K562 (cell line): Measurements from ENCODE around the gene BTBD18. TPM values are rescaled to one million over a fixed set of nuclear protein-coding genes. Genes with fewer than 3 reads are reported as not detected.

Experiments used
- ATAC-seq: fragments of 200-7000 bp; cut with Tn5 transposase; 3 replicates; pipeline ENCODE4 v1.9.1; 2020; ENCODE audit warnings: moderate library complexity
- BruUV-seq: library from RNA; stranded (reverse); fragments of 400-500 nt; replicated peaks from 2 replicates; lab custom pipeline; 2021; lab: Mats Ljungman, UMichigan
- CTCF ChIA-PET: fragments of 300-600 bp; formaldehyde crosslinking; extraction: SDS; loops from one replicate; lab custom pipeline; 2021; ENCODE audit warnings: low intra/inter-chr PET ratio; lab: Yijun Ruan, JAX
- POLR2A ChIA-PET: fragments of 300-600, 350-650 bp; sonication (Branson Sonifier 250); formaldehyde crosslinking; extraction: SDS; loops from one replicate; lab custom pipeline; 2021; ENCODE audit warnings: antibody characterized with exemption, inconsistent platforms; lab: Yijun Ruan, JAX
- DNase-seq, 4 experiments: peaks; one replicate each; pipeline versions ENCODE4 v3.0.0 to v3.0.0-alpha.2; 2011 to 2018; ENCODE audit warnings: low spot score in 3 of 4, mixed read lengths in 3 of 4; ENCODE audit errors: extremely low read depth in 1 of 4
- FAIRE-seq: peaks from 2 replicates; lab custom pipeline; 2011; peaks lifted over from hg19 to GRCh38; lab: Jason Lieb, UNC
- H2AFZ ChIP-seq: 2 replicates; pipeline ENCODE4 v1.6.0; 2011; ENCODE audit warnings: low read depth, low read length, control low read depth, inconsistent platforms
- H3K27ac ChIP-seq: fragments of 200-600 bp; 3 replicates; pipeline ENCODE4 v1.8.0; 2011; ENCODE audit warnings: low read depth, mild to moderate bottlenecking, control low read depth, inconsistent platforms, low read length, moderate library complexity, mixed read lengths; ENCODE audit errors: extremely low read depth
- H3K27me3 ChIP-seq, 2 experiments: fragments of 300-600 bp in 1 of 2; 2 replicates in 1 of 2; 3 replicates in 1 of 2; pipeline versions ENCODE4 v1.6.0 to v1.8.0; 2011; ENCODE audit warnings: inconsistent platforms in 2 of 2, low read length in 2 of 2, mild to moderate bottlenecking in 1 of 2, mixed read lengths in 1 of 2, moderate library complexity in 1 of 2; ENCODE audit not compliant: control insufficient read depth in 2 of 2, insufficient read depth in 2 of 2
- H3K36me3 ChIP-seq: fragments of 300-600 bp; 3 replicates; pipeline ENCODE4 v1.8.0; 2011; ENCODE audit warnings: mild to moderate bottlenecking, low read length, inconsistent platforms; ENCODE audit not compliant: control insufficient read depth, insufficient read depth
- H3K4me1 ChIP-seq, 2 experiments: fragments of 200-600 bp in 1 of 2; replicated peaks in 1 of 2; 2 replicates in 1 of 2; 3 replicates in 1 of 2; pipeline versions ENCODE4 v1.5.1 to v1.8.0; 2011; ENCODE audit warnings: inconsistent platforms in 2 of 2, low read length in 2 of 2, mild to moderate bottlenecking in 1 of 2, mixed read lengths in 1 of 2, moderate library complexity in 1 of 2; ENCODE audit not compliant: control insufficient read depth in 2 of 2, insufficient read depth in 2 of 2
- H3K4me2 ChIP-seq: 2 replicates; pipeline ENCODE4 v1.6.1; 2011; ENCODE audit warnings: low read length, control low read depth, inconsistent platforms, mixed read lengths; ENCODE audit not compliant: insufficient read depth
- H3K4me3 ChIP-seq: fragments of 200-600 bp; sonication (generic), shearing (Covaris generic); 2 replicates; pipeline ENCODE4 v1.5.1; 2016; ENCODE audit warnings: control low read depth, inconsistent platforms
- H3K79me2 ChIP-seq: fragments of 200-600 bp; 3 replicates; pipeline ENCODE4 v1.8.0; 2011; ENCODE audit warnings: low read length, inconsistent platforms; ENCODE audit not compliant: control insufficient read depth, insufficient read depth
- H3K9ac ChIP-seq, 2 experiments: 2 replicates each; pipeline versions ENCODE4 v1.6.0 to v1.6.1; 2011; ENCODE audit warnings: low read depth in 2 of 2, low read length in 2 of 2, control low read depth in 1 of 2, inconsistent platforms in 1 of 2, mild to moderate bottlenecking in 1 of 2, mixed read lengths in 1 of 2; ENCODE audit not compliant: insufficient read depth in 1 of 2
- H3K9me1 ChIP-seq: one replicate; pipeline ENCODE4 v1.6.0; 2011; ENCODE audit warnings: inconsistent platforms, mild to moderate bottlenecking, low read length, moderate library complexity; ENCODE audit not compliant: control insufficient read depth, insufficient read depth
- H3K9me3 ChIP-seq: replicated peaks from 2 replicates; pipeline ENCODE4 v1.5.1; 2011; ENCODE audit warnings: low read depth, low read length, inconsistent platforms; ENCODE audit not compliant: control insufficient read depth, insufficient read depth
- H4K20me1 ChIP-seq: replicated peaks from 2 replicates; pipeline ENCODE4 v1.6.1; 2011; ENCODE audit warnings: low read length, inconsistent platforms, mixed read lengths; ENCODE audit not compliant: control insufficient read depth, insufficient read depth
- CXXC5 ChIP-seq: fragments of 250-450 bp; sonication (Bioruptor Pico); IDR thresholded peaks from 2 replicates; pipeline ENCODE4 v1.8.0; 2022; ENCODE audit warnings: inconsistent platforms, mild to moderate bottlenecking, moderate library complexity
- MAFF ChIP-seq: IDR thresholded peaks from 2 replicates; pipeline ENCODE4 v1.6.1; 2012; ENCODE audit warnings: low read length, improper control_type of control experiment
- ZBTB17 ChIP-seq: fragments of 450-650 bp; formaldehyde crosslinking; IDR thresholded peaks from 2 replicates; pipeline ENCODE4 v1.4.0; 2020; ENCODE audit warnings: mild to moderate bottlenecking
- in situ Hi-C: fragments of 300-500 bp; cut with MboI; formaldehyde crosslinking; loops from 4 replicates; pipeline ENCODE4 v1.15.0; 2018; ENCODE audit warnings: inconsistent platforms, mixed read lengths
- intact Hi-C: fragments of 100-400 bp; cut with micrococcal nuclease; formaldehyde crosslinking; loops from 2 replicates; pipeline ENCODE4 v1.14.2; 2022
- polyA plus RNA-seq, 8 experiments: library from polyadenylated mRNA; depleted of rRNA in 4 of 8; stranded (reverse) in 5 of 8; unstranded in 3 of 8; fragments of >200 nt; fragmentation: Nextera tagmentation in 2 of 8; fragmentation: Illumina TruSeq in 1 of 8; extraction: Ambion mirVana in 2 of 8; extraction: Trizol in 1 of 8; gene quantifications; 2 replicates each; pipeline versions ENCODE4 v1.2.1 to v1.2.3, GENCODE V29; 2011 to 2014; ENCODE audit warnings: inconsistent platforms in 1 of 8, missing spikeins in 1 of 8
- total RNA-seq, 7 experiments: library from RNA; depleted of rRNA in 6 of 7; stranded (reverse); fragments of >200 nt in 6 of 7; fragmentation: Illumina TruSeq in 2 of 7; extraction: Trizol in 2 of 7; gene quantifications; 2 replicates each; pipeline versions ENCODE4 v1.2.1 to v1.2.3, GENCODE V29; 2011 to 2021; ENCODE audit warnings: low replicate concordance in 1 of 7
- TF ChIP-seq, protein P1 (sequence below), 3 experiments: fragments of 200-800 bp in 1 of 3; fragments of 250-450 bp in 1 of 3; fragments of 450-650 bp in 1 of 3; sonication (Bioruptor Pico) in 1 of 3; sonication (Bioruptor generic) in 1 of 3; formaldehyde crosslinking in 1 of 3; IDR thresholded peaks; 2 replicates each; pipeline versions ENCODE4 v1.6.1 to v1.8.0; 2016 to 2022; ENCODE audit warnings: mild to moderate bottlenecking in 2 of 3, missing genetic modification characterization in 2 of 3, missing compliant biosample characterization in 1 of 3, moderate library complexity in 1 of 3

BTBD18 gene
- total and polyA plus RNA-seq, 9 of the 15 experiments (the other 6 are each of a cell fraction or from before 2014, with no cell fraction given): 0.06 TPM; not detected in 8

- H3K27ac ChIP-seq: no peak overlapping the region
- in situ Hi-C loops (loop anchor here (10.0 to 25.0 kb wide), 2 partner anchors 136 to 711 kb away; partner anchors contain the start of genes OR5B21 and ZDHHC5), intact Hi-C loops (loop anchor here (2.0 to 10.0 kb wide), 3 partner anchors 88 to 236 kb away; partner anchors contain the start of genes MED19, TMX2 and UBE2L6)
- H3K9ac ChIP-seq: no peak overlapping the region
- peaks cover 23% of the 10 kb centered on the region for H3K79me2 ChIP-seq
- no peaks in the 10 kb centered on the region for H3K9me3 ChIP-seq
- BruUV-seq: no TSS peak
- TF ChIP-seq CXXC5 (CRISPR knock-in tag) (0 out of 2 replicates have a peak, but pooled peaks have one; percentile 1), MAFF (no peak), ZBTB17 (CRISPR knock-in tag) (no peak)
- TF ChIP-seq, protein P1, sequence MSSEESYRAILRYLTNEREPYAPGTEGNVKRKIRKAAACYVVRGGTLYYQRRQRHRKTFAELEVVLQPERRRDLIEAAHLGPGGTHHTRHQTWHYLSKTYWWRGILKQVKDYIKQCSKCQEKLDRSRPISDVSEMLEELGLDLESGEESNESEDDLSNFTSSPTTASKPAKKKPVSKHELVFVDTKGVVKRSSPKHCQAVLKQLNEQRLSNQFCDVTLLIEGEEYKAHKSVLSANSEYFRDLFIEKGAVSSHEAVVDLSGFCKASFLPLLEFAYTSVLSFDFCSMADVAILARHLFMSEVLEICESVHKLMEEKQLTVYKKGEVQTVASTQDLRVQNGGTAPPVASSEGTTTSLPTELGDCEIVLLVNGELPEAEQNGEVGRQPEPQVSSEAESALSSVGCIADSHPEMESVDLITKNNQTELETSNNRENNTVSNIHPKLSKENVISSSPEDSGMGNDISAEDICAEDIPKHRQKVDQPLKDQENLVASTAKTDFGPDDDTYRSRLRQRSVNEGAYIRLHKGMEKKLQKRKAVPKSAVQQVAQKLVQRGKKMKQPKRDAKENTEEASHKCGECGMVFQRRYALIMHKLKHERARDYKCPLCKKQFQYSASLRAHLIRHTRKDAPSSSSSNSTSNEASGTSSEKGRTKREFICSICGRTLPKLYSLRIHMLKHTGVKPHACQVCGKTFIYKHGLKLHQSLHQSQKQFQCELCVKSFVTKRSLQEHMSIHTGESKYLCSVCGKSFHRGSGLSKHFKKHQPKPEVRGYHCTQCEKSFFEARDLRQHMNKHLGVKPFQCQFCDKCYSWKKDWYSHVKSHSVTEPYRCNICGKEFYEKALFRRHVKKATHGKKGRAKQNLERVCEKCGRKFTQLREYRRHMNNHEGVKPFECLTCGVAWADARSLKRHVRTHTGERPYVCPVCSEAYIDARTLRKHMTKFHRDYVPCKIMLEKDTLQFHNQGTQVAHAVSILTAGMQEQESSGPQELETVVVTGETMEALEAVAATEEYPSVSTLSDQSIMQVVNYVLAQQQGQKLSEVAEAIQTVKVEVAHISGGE (CRISPR knock-in tag; IDR thresholded peaks at IDR 0.05): 0 out of 6 replicates have a peak, but pooled peaks of 1 of the 3 experiments have one; percentile 5
- no peak for FAIRE-seq
- no peak overlapping the region for H3K4me2 ChIP-seq
- ChIA-PET CTCF (interaction anchor here (0.9 to 1.4 kb wide), 7 partner anchors 40 to 234 kb away, joined by 3 to 7 read pairs (median 5); partner anchors contain the start of genes BTBD18, CTNND1 and UBE2L6), POLR2A (interaction anchor here (0.9 to 2.4 kb wide), 5 partner anchors 10 to 153 kb away, joined by 3 to 7 read pairs (median 5); partner anchors contain the start of gene SELENOH)
- H2AFZ ChIP-seq: no peak overlapping the region
- no peak for ATAC-seq
- DNase-seq: no peak
- peaks cover 0 to 19% of the 10 kb centered on the region in 2 experiments; a peak in 3 of 5 replicates for H3K4me1 ChIP-seq
- H3K9me1 ChIP-seq: no peaks in the 10 kb centered on the region
- H3K36me3 ChIP-seq: peaks cover 68% of the 10 kb centered on the region
- no peaks in the 10 kb centered on the region for H3K27me3 ChIP-seq
- no peaks in the 10 kb centered on the region; the same call in 1 of the 2 replicates for H4K20me1 ChIP-seq
- H3K4me3 ChIP-seq: no peak overlapping the region
Measured at GRCh38 chr11:57801183-57801485, 49.5 kb upstream of the BTBD18 start.
